ENCODE data around the gene PHOX2A. TPM values are rescaled to one million over a fixed set of nuclear protein-coding genes. Genes with fewer than 3 reads are reported as not detected.
"Not testable (repeated sequence)": the region's sequence is repeated elsewhere in the genome, so short reads cannot be mapped to it uniquely, and the experiment has no call there.

The PHOX2A gene
- polyA plus RNA-seq, 3 donors = not detected

GRCh38 chr11:72222907-72223614, 20.9 kb downstream of the PHOX2A start:
- DNase-seq = peak; percentile 97

GRCh38 chr11:72222106-72222891, 21.7 kb downstream of the PHOX2A start:
- DNase-seq = no peak

GRCh38 chr11:72221386-72222075, 22.4 kb downstream of the PHOX2A start:
- no peak for DNase-seq

- DNase-seq = no peak
These were observed 23.1 kb downstream of the PHOX2A start for GRCh38 chr11:72220696-72221363.

GRCh38 chr11:72218251-72218745, 25.7 kb downstream of the PHOX2A start:
- DNase-seq = no peak

- DNase-seq = no peak
These were observed 26.1 kb downstream of the PHOX2A start for GRCh38 chr11:72217841-72218240.

GRCh38 chr11:72216638-72217037, 27.3 kb downstream of the PHOX2A start, which contains the start of gene FOLR2:
Gene FOLR2, plus strand, starts transcription at chr11:72216794. Its CDS starts 1,791 bp downstream, at chr11:72218585.
- no peak for DNase-seq

GRCh38 chr11:72209101-72209500, 34.9 kb downstream of the PHOX2A start:
- no peak for DNase-seq

- no peak for DNase-seq
These were observed 35.7 kb downstream of the PHOX2A start for GRCh38 chr11:72208281-72208680.

- DNase-seq = not testable (repeated sequence)
These were observed 37.2 kb downstream of the PHOX2A start for GRCh38 chr11:72206794-72207193.

- DNase-seq = no peak
These were observed 39.1 kb downstream of the PHOX2A start for GRCh38 chr11:72204886-72205285.

GRCh38 chr11:72203163-72203562, 40.8 kb downstream of the PHOX2A start:
- no peak for DNase-seq

GRCh38 chr11:72202571-72202970, 41.4 kb downstream of the PHOX2A start:
- no peak for DNase-seq

- not testable (repeated sequence) for DNase-seq
These were observed 42.5 kb downstream of the PHOX2A start for GRCh38 chr11:72201445-72201844.

- no peak for DNase-seq
These were observed 48.3 kb downstream of the PHOX2A start for GRCh38 chr11:72195518-72196270.

GRCh38 chr11:72191961-72192381, 52.0 kb downstream of the PHOX2A start, which contains the start of gene FOLR1:
Gene FOLR1, plus strand, starts transcription at chr11:72192140. Its CDS starts 34 bp downstream, at chr11:72192174.
- peak; percentile 28 for DNase-seq

- DNase-seq = no peak
These were observed 53.3 kb downstream of the PHOX2A start for GRCh38 chr11:72190631-72191071.

GRCh38 chr11:72189455-72190250, 54.3 kb downstream of the PHOX2A start:
- DNase-seq = peak; percentile 50
